Vagina (tissue), 2 donors: ENCODE data around the gene PTPRG. TPM values are rescaled to one million over a fixed set of nuclear protein-coding genes. Genes with fewer than 3 reads are reported as not detected.

ENCODE experiments used
- DNase-seq, 2 donors: peaks; one replicate each; pipeline ENCODE4 v3.0.0-alpha.2; 2017; ENCODE audit errors: extremely low spot score in 2 of 2
- H3K27ac ChIP-seq: fragments of 200-600 bp; sonication (generic); one replicate; pipeline ENCODE4 v1.5.1; 2019
- H3K27me3 ChIP-seq: fragments of 200-600 bp; sonication (generic); one replicate; pipeline ENCODE4 v1.5.1; 2019
- H3K36me3 ChIP-seq, 2 donors: fragments of 200-600 bp; sonication (generic); one replicate each; pipeline ENCODE4 v1.5.1; 2017 to 2019
- H3K4me1 ChIP-seq: fragments of 200-600 bp; sonication (generic); one replicate; pipeline ENCODE4 v1.5.1; 2019
- H3K4me3 ChIP-seq, 2 donors: fragments of 200-600 bp; sonication (generic); 1 replicate in 1 of 2; 2 replicates in 1 of 2; pipeline ENCODE4 v1.5.1; 2016 to 2019
- H3K9me3 ChIP-seq: fragments of 200-600 bp; sonication (generic); one replicate; pipeline ENCODE4 v1.5.1; 2019
- CTCF ChIP-seq, 3 experiments: fragments of 450-650 bp in 2 of 3; fragments of 200-600 bp in 1 of 3; sonication (generic) in 1 of 3; IDR thresholded peaks; one replicate each; pipeline ENCODE4 v1.5.1; 2017 to 2019; ENCODE audit warnings: antibody characterized with exemption in 3 of 3, mild to moderate bottlenecking in 2 of 3, moderate library complexity in 2 of 3
- POLR2A ChIP-seq, 2 donors: fragments of 450-650 bp; IDR thresholded peaks; one replicate each; pipeline ENCODE4 v1.6.1; 2017; ENCODE audit warnings: antibody characterized with exemption in 2 of 2, mild to moderate bottlenecking in 2 of 2, moderate library complexity in 2 of 2
- POLR2AphosphoS5 ChIP-seq, 2 donors: sonication (generic); formaldehyde crosslinking; IDR thresholded peaks; one replicate each; pipeline ENCODE4 v1.9.0; 2017; ENCODE audit warnings: antibody characterized with exemption in 2 of 2, mild to moderate bottlenecking in 2 of 2, low read depth in 1 of 2; ENCODE audit not compliant: insufficient read depth in 1 of 2
- intact Hi-C: fragments of 100-400 bp; cut with DNase I; formaldehyde crosslinking; loops from one replicate; pipeline ENCODE4 v1.15.1; 2023
- total RNA-seq: library from RNA; depleted of rRNA; stranded (reverse); fragments of >200 nt; gene quantifications from one replicate; pipeline ENCODE4 v1.2.3, GENCODE V29; 2016

Gene PTPRG
- total RNA-seq, 1 donor from 2014 or later = 47.6 TPM

GRCh38 chr3:61940236-61940635, 378.9 kb downstream of the PTPRG start:
- Histone ChIP-seq H3K4me1 (peaks cover 5% of the 10 kb centered on the region), H3K4me3 (no peak overlapping the region), H3K36me3 (no peaks in the 10 kb centered on the region), H3K27ac (no peak overlapping the region), H3K9me3 (no peaks in the 10 kb centered on the region), H3K27me3 (no peaks in the 10 kb centered on the region)
- intact Hi-C loops = no loop called here
- no peak for TF ChIP-seq CTCF (IDR thresholded peaks at IDR 0.05)
- no peak for TF ChIP-seq POLR2AphosphoS5 (IDR thresholded peaks at IDR 0.05; ENCODE audit: insufficient read depth in 1 of 2, low read depth in 1 of 2)
- TF ChIP-seq POLR2A (IDR thresholded peaks at IDR 0.05) = no peak
- DNase-seq = no peak

GRCh38 chr3:61943975-61944374, 382.6 kb downstream of the PTPRG start:
- no peaks in the 10 kb centered on the region for H3K36me3 ChIP-seq
- H3K27ac ChIP-seq = no peak overlapping the region
- DNase-seq = no peak
- H3K4me1 ChIP-seq = no peaks in the 10 kb centered on the region
- TF ChIP-seq POLR2AphosphoS5 (IDR thresholded peaks at IDR 0.05; ENCODE audit: insufficient read depth in 1 of 2, low read depth in 1 of 2) = no peak
- no peak for TF ChIP-seq POLR2A (IDR thresholded peaks at IDR 0.05)
- no peak for TF ChIP-seq CTCF (IDR thresholded peaks at IDR 0.05)
- intact Hi-C loops = no loop called here
- no peaks in the 10 kb centered on the region for H3K9me3 ChIP-seq
- H3K27me3 ChIP-seq = no peaks in the 10 kb centered on the region
- no peak overlapping the region for H3K4me3 ChIP-seq

- intact Hi-C loops = no loop called here
- no peak for TF ChIP-seq POLR2A (IDR thresholded peaks at IDR 0.05)
- TF ChIP-seq POLR2AphosphoS5 (IDR thresholded peaks at IDR 0.05; ENCODE audit: insufficient read depth in 1 of 2, low read depth in 1 of 2) = no peak
- TF ChIP-seq CTCF (IDR thresholded peaks at IDR 0.05) = no peak
- no peak for DNase-seq
Measured at GRCh38 chr3:61944726-61945125, 383.4 kb downstream of the PTPRG start.

GRCh38 chr3:61945657-61946056, 384.3 kb downstream of the PTPRG start:
- Histone ChIP-seq H3K4me3 (no peak overlapping the region), H3K27me3 (no peaks in the 10 kb centered on the region), H3K9me3 (no peaks in the 10 kb centered on the region), H3K36me3 (no peaks in the 10 kb centered on the region), H3K4me1 (no peaks in the 10 kb centered on the region), H3K27ac (no peak overlapping the region)
- no peak for DNase-seq
- intact Hi-C loops = no loop called here
- TF ChIP-seq POLR2A (IDR thresholded peaks at IDR 0.05) = no peak
- no peak for TF ChIP-seq CTCF (IDR thresholded peaks at IDR 0.05)
- no peak for TF ChIP-seq POLR2AphosphoS5 (IDR thresholded peaks at IDR 0.05; ENCODE audit: insufficient read depth in 1 of 2, low read depth in 1 of 2)

More at GRCh38 chr3:61944726-61945125, 383.4 kb downstream of the PTPRG start:
- Histone ChIP-seq H3K27me3 (no peaks in the 10 kb centered on the region), H3K27ac (no peak overlapping the region), H3K9me3 (no peaks in the 10 kb centered on the region), H3K36me3 (no peaks in the 10 kb centered on the region), H3K4me1 (no peaks in the 10 kb centered on the region), H3K4me3 (no peak overlapping the region)

GRCh38 chr3:61946570-61947324, 385.4 kb downstream of the PTPRG start:
- Histone ChIP-seq H3K4me3 (no peak overlapping the region), H3K36me3 (no peaks in the 10 kb centered on the region), H3K9me3 (no peaks in the 10 kb centered on the region), H3K4me1 (no peaks in the 10 kb centered on the region), H3K27me3 (no peaks in the 10 kb centered on the region), H3K27ac (no peak overlapping the region)
- TF ChIP-seq POLR2AphosphoS5 (IDR thresholded peaks at IDR 0.05; ENCODE audit: insufficient read depth in 1 of 2, low read depth in 1 of 2) = no peak
- TF ChIP-seq POLR2A (IDR thresholded peaks at IDR 0.05) = no peak
- TF ChIP-seq CTCF (IDR thresholded peaks at IDR 0.05) = no peak
- intact Hi-C loops = no loop called here
- no peak for DNase-seq
